Keratinocyte (primary cell): ENCODE measurements around the gene SGCB.

Experiments
- EZH2 ChIP-seq: IDR thresholded peaks from one replicate; pipeline ENCODE4 v1.6.1; 2012; ENCODE audit warnings: inconsistent platforms, mild to moderate bottlenecking, low read length, moderate library complexity
- TF ChIP-seq, protein P1 (sequence below), 3 experiments: IDR thresholded peaks in 1 of 3; conservative IDR thresholded peaks in 1 of 3; optimal IDR thresholded peaks in 1 of 3; 2 replicates in 2 of 3; 3 replicates in 1 of 3; pipeline versions ENCODE3 to v1.5.1; 2011; ENCODE audit warnings: low read length in 3 of 3, mild to moderate bottlenecking in 3 of 3, moderate library complexity in 2 of 3, control low read depth in 1 of 3, inconsistent platforms in 1 of 3; ENCODE audit not compliant: insufficient read depth in 2 of 3; ENCODE audit errors: extremely low read depth in 1 of 3

DNA sequence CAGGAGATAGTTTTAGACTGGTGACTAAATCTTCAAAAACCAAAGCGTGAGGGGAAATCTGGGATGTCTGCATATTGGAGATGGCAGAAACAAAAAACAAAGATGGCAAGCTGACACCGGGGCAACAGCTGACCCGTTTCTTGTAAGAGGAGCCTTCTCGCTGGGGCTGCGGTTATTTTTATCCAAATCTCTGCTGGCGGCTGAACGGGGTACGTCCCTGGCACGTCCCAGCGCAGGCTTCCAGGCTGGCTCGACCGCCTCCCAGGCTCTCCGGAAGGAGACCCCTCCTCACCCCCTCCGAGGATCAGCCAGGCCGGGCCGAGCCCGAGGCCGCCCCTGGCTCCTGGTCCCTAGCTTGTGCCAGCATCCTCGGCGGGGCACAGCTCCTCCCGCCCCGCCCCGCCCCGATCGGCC, 403 bp downstream of the SGCB start:
- TF ChIP-seq, protein P1, sequence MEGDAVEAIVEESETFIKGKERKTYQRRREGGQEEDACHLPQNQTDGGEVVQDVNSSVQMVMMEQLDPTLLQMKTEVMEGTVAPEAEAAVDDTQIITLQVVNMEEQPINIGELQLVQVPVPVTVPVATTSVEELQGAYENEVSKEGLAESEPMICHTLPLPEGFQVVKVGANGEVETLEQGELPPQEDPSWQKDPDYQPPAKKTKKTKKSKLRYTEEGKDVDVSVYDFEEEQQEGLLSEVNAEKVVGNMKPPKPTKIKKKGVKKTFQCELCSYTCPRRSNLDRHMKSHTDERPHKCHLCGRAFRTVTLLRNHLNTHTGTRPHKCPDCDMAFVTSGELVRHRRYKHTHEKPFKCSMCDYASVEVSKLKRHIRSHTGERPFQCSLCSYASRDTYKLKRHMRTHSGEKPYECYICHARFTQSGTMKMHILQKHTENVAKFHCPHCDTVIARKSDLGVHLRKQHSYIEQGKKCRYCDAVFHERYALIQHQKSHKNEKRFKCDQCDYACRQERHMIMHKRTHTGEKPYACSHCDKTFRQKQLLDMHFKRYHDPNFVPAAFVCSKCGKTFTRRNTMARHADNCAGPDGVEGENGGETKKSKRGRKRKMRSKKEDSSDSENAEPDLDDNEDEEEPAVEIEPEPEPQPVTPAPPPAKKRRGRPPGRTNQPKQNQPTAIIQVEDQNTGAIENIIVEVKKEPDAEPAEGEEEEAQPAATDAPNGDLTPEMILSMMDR (optimal IDR thresholded peaks at IDR 0.05 in 1 of 3, IDR thresholded peaks at IDR 0.05 in 1 of 3, conservative IDR thresholded peaks at IDR 0.05 in 1 of 3; ENCODE audit: extremely low read depth in 1 of 3, insufficient read depth in 2 of 3, low read length in 3 of 3) = no peak
- no peak for TF ChIP-seq EZH2
